ENCODE data around the gene TP53AIP1. TPM values are rescaled to one million over a fixed set of nuclear protein-coding genes. Genes with fewer than 3 reads are reported as not detected.

Gene TP53AIP1
- total and polyA plus RNA-seq, 2 experiments from 2014 or later = 0.07 TPM; not detected in 1

GRCh38 chr11:128941110-128941509 lies 1.6 kb downstream of the TP53AIP1 start:
- Histone ChIP-seq H4K20me1 (replicated peaks; ENCODE audit: insufficient read depth) (no peaks in the 10 kb centered on the region), H3K4me1 (ENCODE audit: insufficient read depth) (peaks cover 8% of the 10 kb centered on the region), H3K79me2 (replicated peaks; ENCODE audit: insufficient read depth) (no peaks in the 10 kb centered on the region), H2AFZ (peak overlapping the region; percentile 90; the same call in 1 of the 2 replicates), H3K27me3 (ENCODE audit: insufficient read depth) (no peaks in the 10 kb centered on the region), H3K27ac (ENCODE audit: low read depth) (no peak overlapping the region), H3K9me2 (ENCODE audit: insufficient read depth) (no peaks in the 10 kb centered on the region), H3K4me3 (no peak overlapping the region), H3K4me2 (no peak overlapping the region), H3K36me3 (ENCODE audit: insufficient read depth) (no peaks in the 10 kb centered on the region), H3F3A (replicated peaks; ENCODE audit: low read depth) (no peaks in the 10 kb centered on the region)
- Mint-ChIP-seq H3K27me3 (ENCODE audit: insufficient read depth, low read depth, poor library complexity) (peaks cover 10% of the 10 kb centered on the region), H3K36me3 (ENCODE audit: low read depth) (no peaks in the 10 kb centered on the region), H3K9me3 (no peaks in the 10 kb centered on the region; the same call in 2 of the 3 replicates), H3K27ac (no peak overlapping the region), H3K4me3 (no peak overlapping the region), H3K4me1 (peaks cover 19% of the 10 kb centered on the region)
- no peak for ATAC-seq
- no peak for DNase-seq (ENCODE audit: low spot score)
- TF ChIP-seq ZNF462 (CRISPR knock-in tag; IDR thresholded peaks at IDR 0.05) (no peak), CREB1 (CRISPR knock-in tag; IDR thresholded peaks at IDR 0.05; ENCODE audit: low read depth) (no peak), JUNB (IDR thresholded peaks at IDR 0.05; ENCODE audit: unreplicated experiment) (no peak), ZNF114 (CRISPR knock-in tag; IDR thresholded peaks at IDR 0.05) (no peak)

- H3K4me3 Mint-ChIP-seq = no peak overlapping the region
- H3K4me2 ChIP-seq = no peak overlapping the region
- TF ChIP-seq REST (IDR thresholded peaks at IDR 0.05; ENCODE audit: unreplicated experiment) (no peak), JUNB (IDR thresholded peaks at IDR 0.05; ENCODE audit: unreplicated experiment) (no peak), ZNF114 (CRISPR knock-in tag; IDR thresholded peaks at IDR 0.05) (no peak)
Observed at GRCh38 chr11:128940603-128941002, 2.1 kb downstream of the TP53AIP1 start.

More at GRCh38 chr11:128940603-128941002, 2.1 kb downstream of the TP53AIP1 start:
- no peaks in the 10 kb centered on the region for H3K79me2 ChIP-seq (replicated peaks; ENCODE audit: insufficient read depth)
- no peaks in the 10 kb centered on the region for H4K20me1 ChIP-seq (replicated peaks; ENCODE audit: insufficient read depth)
- no peaks in the 10 kb centered on the region for H3K36me3 ChIP-seq (ENCODE audit: insufficient read depth)
- no peaks in the 10 kb centered on the region for H3K27me3 ChIP-seq (ENCODE audit: insufficient read depth)
- no peaks in the 10 kb centered on the region for H3K9me2 ChIP-seq (ENCODE audit: insufficient read depth)
- peaks cover 21% of the 10 kb centered on the region for H3K4me1 Mint-ChIP-seq
- peaks cover 10% of the 10 kb centered on the region for H3K27me3 Mint-ChIP-seq (ENCODE audit: insufficient read depth, low read depth, poor library complexity)
- DNase-seq (ENCODE audit: low spot score) = no peak
- H3K36me3 Mint-ChIP-seq (ENCODE audit: low read depth) = no peaks in the 10 kb centered on the region
- H3K27ac ChIP-seq (ENCODE audit: low read depth) = no peak overlapping the region
- H3K9me3 Mint-ChIP-seq = no peaks in the 10 kb centered on the region
- no peak for ATAC-seq
- peak overlapping the region; percentile 90 for H2AFZ ChIP-seq
- H3F3A ChIP-seq (replicated peaks; ENCODE audit: low read depth) = no peaks in the 10 kb centered on the region
- no peak overlapping the region for H3K4me3 ChIP-seq
- no peak overlapping the region for H3K27ac Mint-ChIP-seq
- H3K4me1 ChIP-seq (ENCODE audit: insufficient read depth) = peaks cover 8% of the 10 kb centered on the region

Data from GM23338 (cell line).